ENCODE data around the gene TMTC2.

TMTC2 gene

DNA sequence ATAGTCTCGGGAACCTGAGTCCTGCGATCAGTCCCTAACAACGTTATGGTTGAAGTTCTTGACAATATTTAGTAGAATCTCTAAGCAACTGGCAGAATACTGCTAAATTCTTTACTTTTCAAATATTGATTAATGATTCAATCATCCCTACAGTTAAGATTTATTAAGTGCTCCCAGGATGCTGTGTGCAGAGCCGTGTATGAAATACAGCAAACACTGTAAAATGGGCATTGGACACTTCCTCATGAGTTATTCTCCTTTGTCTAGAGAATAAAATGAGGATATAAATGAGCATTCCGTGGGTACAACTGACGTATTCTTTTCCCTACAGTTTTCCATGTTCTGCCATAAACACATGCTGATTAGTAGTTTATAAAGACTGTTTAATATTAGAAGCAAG lies 372.4 kb downstream of the TMTC2 start:
- TF ChIP-seq, protein P1, sequence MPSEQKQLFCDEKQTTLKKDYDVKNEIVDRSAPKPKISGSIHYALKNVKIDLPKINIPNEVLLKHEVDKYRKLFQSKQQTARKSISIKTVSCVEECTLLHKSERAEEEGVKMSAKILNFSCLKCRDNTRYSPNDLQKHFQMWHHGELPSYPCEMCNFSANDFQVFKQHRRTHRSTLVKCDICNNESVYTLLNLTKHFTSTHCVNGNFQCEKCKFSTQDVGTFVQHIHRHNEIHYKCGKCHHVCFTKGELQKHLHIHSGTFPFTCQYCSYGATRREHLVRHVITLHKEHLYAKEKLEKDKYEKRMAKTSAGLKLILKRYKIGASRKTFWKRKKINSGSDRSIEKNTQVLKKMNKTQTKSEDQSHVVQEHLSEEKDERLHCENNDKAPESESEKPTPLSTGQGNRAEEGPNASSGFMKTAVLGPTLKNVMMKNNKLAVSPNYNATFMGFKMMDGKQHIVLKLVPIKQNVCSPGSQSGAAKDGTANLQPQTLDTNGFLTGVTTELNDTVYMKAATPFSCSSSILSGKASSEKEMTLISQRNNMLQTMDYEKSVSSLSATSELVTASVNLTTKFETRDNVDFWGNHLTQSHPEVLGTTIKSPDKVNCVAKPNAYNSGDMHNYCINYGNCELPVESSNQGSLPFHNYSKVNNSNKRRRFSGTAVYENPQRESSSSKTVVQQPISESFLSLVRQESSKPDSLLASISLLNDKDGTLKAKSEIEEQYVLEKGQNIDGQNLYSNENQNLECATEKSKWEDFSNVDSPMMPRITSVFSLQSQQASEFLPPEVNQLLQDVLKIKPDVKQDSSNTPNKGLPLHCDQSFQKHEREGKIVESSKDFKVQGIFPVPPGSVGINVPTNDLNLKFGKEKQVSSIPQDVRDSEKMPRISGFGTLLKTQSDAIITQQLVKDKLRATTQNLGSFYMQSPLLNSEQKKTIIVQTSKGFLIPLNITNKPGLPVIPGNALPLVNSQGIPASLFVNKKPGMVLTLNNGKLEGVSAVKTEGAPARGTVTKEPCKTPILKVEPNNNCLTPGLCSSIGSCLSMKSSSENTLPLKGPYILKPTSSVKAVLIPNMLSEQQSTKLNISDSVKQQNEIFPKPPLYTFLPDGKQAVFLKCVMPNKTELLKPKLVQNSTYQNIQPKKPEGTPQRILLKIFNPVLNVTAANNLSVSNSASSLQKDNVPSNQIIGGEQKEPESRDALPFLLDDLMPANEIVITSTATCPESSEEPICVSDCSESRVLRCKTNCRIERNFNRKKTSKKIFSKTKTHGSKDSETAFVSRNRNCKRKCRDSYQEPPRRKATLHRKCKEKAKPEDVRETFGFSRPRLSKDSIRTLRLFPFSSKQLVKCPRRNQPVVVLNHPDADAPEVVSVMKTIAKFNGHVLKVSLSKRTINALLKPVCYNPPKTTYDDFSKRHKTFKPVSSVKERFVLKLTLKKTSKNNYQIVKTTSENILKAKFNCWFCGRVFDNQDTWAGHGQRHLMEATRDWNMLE (tag by site-specific recombination; conservative IDR thresholded peaks at IDR 0.05; ENCODE audit: low read depth), result no peak
- TF ChIP-seq ZNF2 (tag by site-specific recombination; IDR thresholded peaks at IDR 0.05), result no peak
- TF ChIP-seq ZNF747 (tag by site-specific recombination; IDR thresholded peaks at IDR 0.05), result no peak
- no peak for TF ChIP-seq ZNF133 (tag by site-specific recombination; IDR thresholded peaks at IDR 0.05)
- TF ChIP-seq ZNF768 (tag by site-specific recombination; IDR thresholded peaks at IDR 0.05), result no peak
- TF ChIP-seq REPIN1 (tag by site-specific recombination; IDR thresholded peaks at IDR 0.05; ENCODE audit: low read depth), result no peak
- no peak for TF ChIP-seq TRIM28 (IDR thresholded peaks at IDR 0.05; ENCODE audit: borderline replicate concordance, low read length)
- TF ChIP-seq ZBTB1 (tag by site-specific recombination; IDR thresholded peaks at IDR 0.05), result no peak
- TF ChIP-seq ZNF248 (tag by site-specific recombination; IDR thresholded peaks at IDR 0.05), result no peak
- no peak for TF ChIP-seq ZEB2 (tag by site-specific recombination; IDR thresholded peaks at IDR 0.05)
- no peak for TF ChIP-seq OSR2 (tag by site-specific recombination; IDR thresholded peaks at IDR 0.05)
- TF ChIP-seq KLF1 (tag by site-specific recombination; IDR thresholded peaks at IDR 0.05), result no peak
- TF ChIP-seq, protein P2, sequence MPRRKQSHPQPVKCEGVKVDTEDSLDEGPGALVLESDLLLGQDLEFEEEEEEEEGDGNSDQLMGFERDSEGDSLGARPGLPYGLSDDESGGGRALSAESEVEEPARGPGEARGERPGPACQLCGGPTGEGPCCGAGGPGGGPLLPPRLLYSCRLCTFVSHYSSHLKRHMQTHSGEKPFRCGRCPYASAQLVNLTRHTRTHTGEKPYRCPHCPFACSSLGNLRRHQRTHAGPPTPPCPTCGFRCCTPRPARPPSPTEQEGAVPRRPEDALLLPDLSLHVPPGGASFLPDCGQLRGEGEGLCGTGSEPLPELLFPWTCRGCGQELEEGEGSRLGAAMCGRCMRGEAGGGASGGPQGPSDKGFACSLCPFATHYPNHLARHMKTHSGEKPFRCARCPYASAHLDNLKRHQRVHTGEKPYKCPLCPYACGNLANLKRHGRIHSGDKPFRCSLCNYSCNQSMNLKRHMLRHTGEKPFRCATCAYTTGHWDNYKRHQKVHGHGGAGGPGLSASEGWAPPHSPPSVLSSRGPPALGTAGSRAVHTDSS (tag by site-specific recombination; IDR thresholded peaks at IDR 0.05), result no peak
- no peak for TF ChIP-seq KLF8 (tag by site-specific recombination; IDR thresholded peaks at IDR 0.05)
- TF ChIP-seq ZNF146 (tag by site-specific recombination; IDR thresholded peaks at IDR 0.05), result no peak
- no peak for TF ChIP-seq ZBTB20 (tag by site-specific recombination; IDR thresholded peaks at IDR 0.05)
- TF ChIP-seq ZNF529 (tag by site-specific recombination; IDR thresholded peaks at IDR 0.05; ENCODE audit: insufficient replicate concordance), result no peak
- no peaks in the 10 kb centered on the region for H3K36me3 ChIP-seq (ENCODE audit: control insufficient read depth in 2 of 2, insufficient read depth in 1 of 2, low read length in 2 of 2)
- no peaks in the 10 kb centered on the region for H3K4me1 ChIP-seq (ENCODE audit: control insufficient read depth, insufficient read depth, low read length)
- no peak overlapping the region for H3K4me3 ChIP-seq (ENCODE audit: low read depth, low read length)
- ChIA-PET CTCF (no interaction called here), POLR2A (no interaction called here)
- H3K27ac ChIP-seq (ENCODE audit: extremely low read depth, low read depth, low read length), result no peak overlapping the region
- H3K9me3 ChIP-seq (ENCODE audit: control insufficient read depth, insufficient read depth, low read depth, low read length), result no peaks in the 10 kb centered on the region

GRCh38 chr12:83065562-83065961 lies 378.9 kb downstream of the TMTC2 start:
- no peaks in the 10 kb centered on the region for H3K36me3 ChIP-seq (ENCODE audit: control insufficient read depth in 2 of 2, insufficient read depth in 1 of 2, low read length in 2 of 2)
- ChIA-PET POLR2A (no interaction called here), CTCF (interaction anchor here (0.6 kb wide), 1 partner anchor 182 kb away, joined by 4 read pairs; no protein-coding TSS in a partner anchor)
- no peak overlapping the region for H3K27ac ChIP-seq (ENCODE audit: extremely low read depth, low read depth, low read length)
- H3K4me1 ChIP-seq (ENCODE audit: control insufficient read depth, insufficient read depth, low read length), result no peaks in the 10 kb centered on the region
- TF ChIP-seq OSR2 (tag by site-specific recombination; IDR thresholded peaks at IDR 0.05) (no peak), ZFP69B (tag by site-specific recombination; IDR thresholded peaks at IDR 0.05) (no peak)
- H3K9me3 ChIP-seq (ENCODE audit: control insufficient read depth, insufficient read depth, low read depth, low read length), result no peaks in the 10 kb centered on the region
- no peak overlapping the region for H3K4me3 ChIP-seq (ENCODE audit: low read depth, low read length)

DNA sequence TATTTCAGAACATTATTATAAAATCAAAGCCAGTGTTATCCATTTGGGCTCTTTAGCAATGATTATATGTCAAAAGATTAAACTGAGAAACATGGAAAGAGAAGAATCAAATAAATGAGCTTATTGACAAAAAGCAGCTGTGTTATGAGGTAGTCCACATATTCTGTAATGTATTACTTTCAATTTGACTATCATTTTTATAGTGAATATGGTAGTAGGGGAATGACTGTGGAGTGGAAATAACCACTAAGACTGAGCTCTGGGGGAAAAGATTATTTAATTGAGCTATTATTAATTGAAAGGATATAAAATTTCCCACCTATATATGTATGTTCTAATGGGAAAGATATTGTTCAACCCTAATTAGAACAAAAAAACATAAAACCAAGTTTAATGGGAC lies 381.3 kb downstream of the TMTC2 start:
- Histone ChIP-seq H3K4me1 (ENCODE audit: control insufficient read depth, insufficient read depth, low read length) (no peaks in the 10 kb centered on the region), H3K9me3 (ENCODE audit: control insufficient read depth, insufficient read depth, low read depth, low read length) (no peaks in the 10 kb centered on the region), H3K4me3 (ENCODE audit: low read depth, low read length) (no peak overlapping the region), H3K36me3 (ENCODE audit: control insufficient read depth in 2 of 2, insufficient read depth in 1 of 2, low read length in 2 of 2) (no peaks in the 10 kb centered on the region), H3K27ac (ENCODE audit: extremely low read depth, low read depth, low read length) (no peak overlapping the region)
- ChIA-PET POLR2A (no interaction called here), CTCF (no interaction called here)
- TF ChIP-seq ZBTB21 (tag by site-specific recombination; IDR thresholded peaks at IDR 0.05) (no peak), ZIC2 (tag by site-specific recombination; IDR thresholded peaks at IDR 0.05) (no peak), ZBTB1 (tag by site-specific recombination; IDR thresholded peaks at IDR 0.05) (no peak), ZSCAN23 (tag by site-specific recombination; IDR thresholded peaks at IDR 0.05) (no peak), MEIS1 (CRISPR knock-in tag; IDR thresholded peaks at IDR 0.05; ENCODE audit: borderline replicate concordance) (no peak), ZNF138 (tag by site-specific recombination; IDR thresholded peaks at IDR 0.05; ENCODE audit: borderline replicate concordance) (no peak), ZNF654 (tag by site-specific recombination; IDR thresholded peaks at IDR 0.05; ENCODE audit: low read depth) (no peak), ZNF426 (tag by site-specific recombination; IDR thresholded peaks at IDR 0.05) (no peak), ZNF791 (tag by site-specific recombination; IDR thresholded peaks at IDR 0.05) (no peak), RBAK (tag by site-specific recombination; IDR thresholded peaks at IDR 0.05) (no peak), ZBTB20 (tag by site-specific recombination; IDR thresholded peaks at IDR 0.05) (no peak), ZBTB17 (tag by site-specific recombination; IDR thresholded peaks at IDR 0.05) (no peak), ZNF596 (tag by site-specific recombination; IDR thresholded peaks at IDR 0.05) (no peak), ZNF473 (tag by site-specific recombination; IDR thresholded peaks at IDR 0.05) (no peak)
